Activated CD8-positive, alpha-beta memory T cell treated with anti-CD3 and anti-CD28 coated beads for 36 hours (primary cell): ENCODE measurements around the gene SLC38A5. TPM values are rescaled to one million over a fixed set of nuclear protein-coding genes. Genes with fewer than 3 reads are reported as not detected.
"Not testable (repeated sequence)": the region's sequence is repeated elsewhere in the genome, so short reads cannot be mapped to it uniquely, and the experiment has no call there.

Source experiments
- CTCF ChIA-PET: fragments of 350-600 bp; sonication (Branson Sonifier 250); formaldehyde crosslinking; loops from one replicate; lab custom pipeline; 2021; ENCODE audit warnings: antibody characterized with exemption; lab: Charles Lee
- POLR2A ChIA-PET: fragments of 350-600 bp; sonication (Branson Sonifier 250); formaldehyde crosslinking; loops from one replicate; lab custom pipeline; 2021; ENCODE audit warnings: antibody characterized with exemption; lab: Charles Lee
- total RNA-seq, 2 experiments: library from RNA; stranded (reverse); gene quantifications; one replicate each; pipeline ENCODE4 v1.2.3, GENCODE V29; 2021

SLC38A5 gene
- total RNA-seq, 2 experiments from 2014 or later = 180 to 191 TPM

DNA sequence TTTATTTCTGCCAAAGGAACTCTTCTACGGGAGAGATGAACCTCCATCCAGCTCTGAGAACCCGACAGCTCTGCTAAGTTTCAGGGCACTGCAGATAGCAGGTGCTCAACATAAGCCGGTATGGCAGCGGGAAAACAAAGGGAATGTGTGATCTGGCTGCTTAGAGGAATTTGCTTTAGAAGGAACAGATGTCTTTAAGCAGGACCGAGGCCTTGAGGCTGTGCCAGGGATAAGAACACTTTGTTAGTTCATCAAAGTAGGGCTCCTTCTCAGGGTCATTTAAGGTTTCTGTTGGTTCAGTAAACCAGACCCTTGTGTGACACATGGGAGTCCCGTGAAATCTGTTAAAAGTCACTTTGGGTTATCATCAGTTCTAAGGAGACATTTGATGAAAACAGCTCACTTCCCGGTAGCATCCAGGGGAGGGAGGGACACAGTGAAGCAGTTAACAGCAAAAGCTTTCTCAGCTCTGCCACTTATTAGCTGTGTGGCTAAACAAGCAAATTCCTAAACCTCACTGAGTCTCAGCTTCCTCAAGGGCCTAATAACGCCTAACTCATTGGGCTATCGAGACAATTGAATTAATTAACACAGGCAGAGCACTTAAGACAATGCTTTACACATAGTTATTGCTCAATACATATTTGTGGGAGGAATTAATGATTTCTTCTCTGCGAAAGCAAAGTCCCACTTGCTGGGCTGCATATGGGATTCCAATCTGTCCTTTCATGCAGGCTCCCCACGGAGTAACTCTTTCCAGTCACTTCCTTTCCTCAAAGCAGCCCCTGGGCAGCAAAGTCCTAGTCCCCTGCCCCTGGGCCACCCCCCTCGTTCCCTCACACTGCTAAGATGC lies 3.0 kb upstream of the SLC38A5 start:
- CTCF ChIA-PET = no interaction called here

DNA sequence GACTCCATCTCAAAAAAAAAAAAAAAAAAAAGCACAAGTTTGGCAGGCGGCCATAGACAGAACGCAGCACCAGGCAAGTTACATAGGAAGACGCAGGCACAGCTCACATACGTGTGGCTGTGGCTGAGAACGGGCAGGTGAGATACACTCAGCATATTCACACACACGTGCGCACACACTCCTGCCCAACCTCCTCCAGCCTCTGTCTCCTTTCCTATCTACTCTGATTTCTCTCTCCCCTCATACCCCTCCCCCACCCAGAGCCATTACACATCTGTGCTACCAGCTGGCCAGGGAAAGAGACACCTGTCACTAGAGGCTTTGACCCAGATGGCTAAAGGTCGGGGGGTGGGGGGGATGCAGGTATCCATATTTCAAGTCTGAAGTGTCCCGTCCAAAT lies 2.2 kb upstream of the SLC38A5 start:
- CTCF ChIA-PET = no interaction called here
- POLR2A ChIA-PET = no interaction called here

More for the DNA sequence above, 3.0 kb upstream of the SLC38A5 start:
- POLR2A ChIA-PET = no interaction called here

DNA sequence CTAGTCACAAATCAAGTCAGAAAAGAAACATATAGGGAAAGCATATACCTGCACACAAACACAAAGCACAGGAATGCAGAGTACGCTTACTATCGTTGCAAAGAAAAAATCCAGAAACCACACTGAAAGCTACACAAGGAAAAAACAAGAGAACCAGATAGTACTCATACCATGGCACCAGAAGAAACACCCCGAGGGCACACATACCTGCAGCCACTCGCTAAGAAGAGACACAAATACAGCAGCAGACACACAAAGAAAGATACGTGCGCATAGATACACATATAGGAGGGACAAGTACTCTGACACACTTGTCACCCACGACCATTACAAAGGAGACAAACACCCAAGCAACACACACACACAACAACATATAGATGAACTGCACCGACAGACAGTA lies 1.4 kb upstream of the SLC38A5 start:
- ChIA-PET POLR2A (no interaction called here), CTCF (no interaction called here)

DNA sequence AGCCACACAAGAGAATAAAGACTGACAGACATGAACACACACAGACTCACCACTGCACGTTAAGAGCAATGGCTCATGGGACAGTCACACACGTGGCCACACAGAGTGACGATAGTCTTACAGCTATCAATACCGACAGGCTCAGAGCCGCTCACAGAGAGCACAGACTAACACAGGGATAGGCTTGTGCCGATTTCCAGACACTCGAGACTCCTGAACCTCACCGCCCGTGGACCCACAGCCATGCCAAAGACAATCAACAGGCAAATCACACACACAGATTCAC lies 716 bp upstream of the SLC38A5 start:
- CTCF ChIA-PET = interaction anchor here (0.6 kb wide), 1 partner anchor 160 kb away, joined by 4 read pairs; no protein-coding TSS in a partner anchor
- POLR2A ChIA-PET = no interaction called here

DNA sequence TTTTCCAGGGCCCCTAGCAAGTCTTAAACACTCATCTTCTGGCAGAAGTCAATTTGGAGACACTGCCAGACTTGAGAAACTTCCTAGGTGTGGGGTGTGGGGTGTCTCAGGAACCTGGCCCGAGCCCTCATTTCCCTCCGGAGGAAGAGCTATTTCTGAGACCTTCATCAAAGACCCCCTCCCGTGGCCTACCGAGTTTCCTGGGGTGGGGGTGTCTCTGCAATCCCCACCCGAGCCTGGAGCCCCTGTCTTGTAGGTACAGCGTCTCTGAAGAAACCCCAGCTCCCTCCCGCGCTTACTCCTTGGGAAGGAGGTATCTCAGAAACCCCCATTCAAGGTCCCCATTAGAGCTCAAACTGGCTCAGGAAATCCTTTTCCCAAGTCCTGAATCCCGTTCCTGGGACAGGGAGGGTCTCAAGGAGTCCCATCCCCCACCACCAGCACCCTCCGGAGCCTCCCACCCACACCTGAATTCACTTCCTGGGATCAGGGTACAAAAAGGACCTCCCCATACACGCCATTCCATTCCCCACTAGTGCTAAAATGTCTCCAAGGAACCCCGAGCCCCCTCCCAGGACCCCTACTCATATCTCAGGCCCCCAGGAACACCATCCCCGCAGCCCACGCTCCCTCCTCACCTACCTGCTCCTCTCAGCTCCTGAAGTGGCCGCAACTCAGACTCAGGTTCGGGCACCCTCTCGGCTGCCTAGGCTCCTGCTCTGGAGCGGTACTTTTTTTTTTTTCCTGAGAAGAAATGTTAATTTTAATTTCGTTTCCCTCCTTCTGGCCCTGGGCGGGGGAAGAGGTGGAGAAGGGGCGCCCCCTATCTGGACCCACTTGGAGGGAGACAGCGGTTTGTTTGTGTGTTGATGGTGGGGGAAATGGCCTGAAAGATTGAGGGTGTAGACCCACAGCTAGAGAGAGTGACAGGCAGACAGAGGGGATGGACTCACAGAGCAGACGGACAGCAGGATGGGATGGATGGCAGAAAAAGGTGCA lies 1.1 kb downstream of the SLC38A5 start:
- CTCF ChIA-PET = interaction anchor here (1.4 kb wide), 1 partner anchor 387 kb away, joined by 3 read pairs; no protein-coding TSS in a partner anchor
- POLR2A ChIA-PET = interaction anchor here (0.7 to 1.1 kb wide), 2 partner anchors 12 to 53 kb away, joined by 3 to 4 read pairs; no protein-coding TSS in a partner anchor

DNA sequence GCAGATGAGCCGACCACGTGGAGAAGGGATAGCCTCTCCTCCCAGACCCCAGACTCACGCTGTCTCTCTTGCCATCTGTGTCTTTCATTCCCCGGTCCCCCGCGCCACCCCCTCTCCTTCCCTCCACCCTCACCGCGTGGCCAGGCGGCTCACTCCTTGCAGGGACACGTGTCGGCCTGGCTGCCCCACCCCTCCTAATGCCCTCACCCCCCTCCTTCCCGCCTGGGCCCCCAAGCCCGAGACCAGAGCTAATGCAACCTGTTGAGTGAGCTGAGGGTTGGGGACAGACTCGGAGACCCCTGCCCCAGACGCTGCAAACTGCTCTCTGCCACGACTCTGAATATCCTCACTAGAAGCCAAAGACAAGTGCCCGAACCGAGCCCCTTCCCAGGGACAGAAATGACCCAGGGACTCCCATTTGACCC lies 1.8 kb downstream of the SLC38A5 start:
- CTCF ChIA-PET = interaction anchor here (1.1 to 1.4 kb wide), 2 partner anchors 71 to 386 kb away, joined by 3 read pairs; partner anchors contain the start of gene TBC1D25
- POLR2A ChIA-PET = interaction anchor here (0.7 to 1.4 kb wide), 3 partner anchors 12 to 107 kb away, joined by 3 to 4 read pairs (median 3); no protein-coding TSS in a partner anchor

DNA sequence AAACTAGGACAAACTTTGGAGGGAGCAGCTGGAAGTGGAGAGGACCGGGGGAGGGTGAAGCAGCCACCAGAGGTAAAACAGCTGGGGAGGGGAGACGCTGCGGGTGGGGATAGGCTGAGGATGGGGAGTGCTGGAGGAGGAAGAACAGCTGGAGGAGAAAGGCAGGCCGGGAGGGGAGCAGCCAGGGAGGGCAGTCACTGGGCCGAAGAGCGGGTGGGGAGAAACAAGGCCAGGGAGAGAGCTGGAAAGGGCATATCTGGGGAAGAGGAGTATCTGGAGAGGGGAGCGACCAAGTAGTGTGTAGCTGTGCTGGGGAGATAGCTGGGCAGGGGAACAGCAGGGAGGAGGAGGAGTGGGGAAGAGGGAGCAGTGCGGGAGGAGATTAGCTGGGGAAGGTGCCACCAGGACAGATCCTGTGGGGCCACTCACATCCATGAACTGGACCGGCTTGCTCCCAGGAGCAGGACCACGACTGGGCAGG lies 2.7 kb downstream of the SLC38A5 start:
- POLR2A ChIA-PET = interaction anchor here (1.4 kb wide), 1 partner anchor 108 kb away, joined by 3 read pairs; no protein-coding TSS in a partner anchor
- CTCF ChIA-PET = interaction anchor here (1.0 to 1.1 kb wide), 2 partner anchors 37 to 72 kb away, joined by 3 read pairs; partner anchors contain the start of gene TBC1D25

DNA sequence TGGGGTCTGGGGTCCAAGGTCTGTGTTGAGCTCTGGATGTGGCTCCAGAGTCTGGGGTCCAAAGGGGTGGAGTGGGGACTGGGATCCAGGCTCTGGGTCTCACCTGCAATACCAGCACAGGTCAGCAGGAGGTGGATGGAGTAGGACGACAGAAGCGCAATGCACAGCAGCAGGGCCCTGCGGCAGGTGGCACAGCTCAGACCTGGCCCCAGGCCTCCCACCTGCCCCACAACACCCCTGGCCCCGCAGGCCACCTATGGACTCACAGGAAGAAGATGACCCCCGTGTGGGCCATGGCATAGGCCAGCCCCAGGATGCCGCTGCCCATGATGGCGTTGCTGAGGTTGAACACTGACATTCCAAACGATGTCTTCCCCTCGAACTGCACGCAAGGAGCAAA lies 3.4 kb downstream of the SLC38A5 start:
- POLR2A ChIA-PET = interaction anchor here (1.4 kb wide), 1 partner anchor 108 kb away, joined by 3 read pairs; no protein-coding TSS in a partner anchor

DNA sequence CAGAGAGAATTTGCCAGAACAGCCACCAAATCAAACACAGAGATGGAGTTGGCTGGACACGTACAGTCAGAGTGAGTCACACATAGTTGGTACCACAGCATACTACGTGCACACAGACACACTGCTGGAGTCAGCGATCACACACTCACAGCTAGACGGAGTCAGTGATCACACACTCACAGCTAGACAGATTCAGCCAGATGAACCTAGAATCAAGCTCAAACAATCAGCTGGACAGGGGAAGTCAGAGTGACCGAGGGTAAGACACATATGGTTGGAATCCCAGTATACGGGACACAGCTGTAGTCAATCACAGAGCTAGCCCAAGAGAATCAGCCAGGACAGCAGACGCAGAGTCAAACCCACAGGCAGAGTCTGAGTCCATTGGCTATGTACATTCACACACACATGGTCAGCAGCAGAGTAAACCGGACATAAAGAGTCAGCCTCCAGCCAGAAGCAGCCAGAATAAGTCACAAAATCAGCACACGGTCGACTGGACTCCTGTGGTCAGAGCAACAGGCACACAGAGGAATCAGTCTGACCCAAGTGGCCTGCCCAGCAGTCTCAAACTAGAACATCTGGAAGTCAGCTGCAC lies 4.6 kb downstream of the SLC38A5 start:
- ChIA-PET CTCF (no interaction called here), POLR2A (interaction anchor here (0.7 kb wide), 1 partner anchor 891 kb away, joined by 5 read pairs; no protein-coding TSS in a partner anchor)

More for the DNA sequence above, 3.4 kb downstream of the SLC38A5 start:
- CTCF ChIA-PET = no interaction called here

DNA sequence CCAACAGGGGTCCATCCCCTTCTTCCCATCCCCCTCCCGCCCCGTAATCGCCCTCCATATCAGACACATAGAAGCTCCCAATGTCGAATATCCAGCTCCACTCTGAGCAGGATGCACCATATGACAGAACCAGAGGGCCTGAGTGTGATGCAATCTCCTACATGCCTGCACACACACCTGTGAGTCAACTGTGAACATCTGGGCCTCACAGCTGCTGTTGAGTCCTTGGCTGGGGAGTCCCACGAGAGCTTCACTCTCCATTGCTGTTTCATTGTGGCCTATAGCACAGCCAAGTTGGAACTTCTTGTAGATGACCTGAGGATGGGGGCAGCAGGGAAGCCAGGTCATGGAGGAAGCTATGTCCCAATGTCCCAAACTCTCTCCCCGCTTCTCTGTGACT lies 8.2 kb downstream of the SLC38A5 start:
- ChIA-PET POLR2A (interaction anchor here (0.6 kb wide), 1 partner anchor 653 kb away, joined by 5 read pairs; no protein-coding TSS in a partner anchor), CTCF (no interaction called here)

DNA sequence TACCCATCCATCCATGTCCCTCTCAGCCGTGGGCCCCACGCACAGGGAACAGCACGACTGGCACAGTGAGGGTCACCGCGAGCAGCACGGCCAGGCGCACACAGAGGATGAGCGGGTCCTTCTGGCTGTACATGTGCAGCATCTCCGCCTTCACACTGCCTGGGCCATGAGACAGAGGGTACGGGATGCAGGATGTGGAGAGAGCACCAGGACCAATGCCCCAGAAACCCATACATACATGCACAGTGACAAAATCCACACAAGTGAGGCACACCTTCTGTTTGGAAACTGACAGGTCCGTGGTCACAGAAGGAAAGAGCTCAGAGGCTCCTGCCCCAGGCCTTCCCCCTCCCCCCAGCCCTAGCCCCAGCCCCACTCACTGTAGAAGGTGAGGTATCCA lies 9.5 kb downstream of the SLC38A5 start:
- ChIA-PET POLR2A (no interaction called here), CTCF (no interaction called here)

DNA sequence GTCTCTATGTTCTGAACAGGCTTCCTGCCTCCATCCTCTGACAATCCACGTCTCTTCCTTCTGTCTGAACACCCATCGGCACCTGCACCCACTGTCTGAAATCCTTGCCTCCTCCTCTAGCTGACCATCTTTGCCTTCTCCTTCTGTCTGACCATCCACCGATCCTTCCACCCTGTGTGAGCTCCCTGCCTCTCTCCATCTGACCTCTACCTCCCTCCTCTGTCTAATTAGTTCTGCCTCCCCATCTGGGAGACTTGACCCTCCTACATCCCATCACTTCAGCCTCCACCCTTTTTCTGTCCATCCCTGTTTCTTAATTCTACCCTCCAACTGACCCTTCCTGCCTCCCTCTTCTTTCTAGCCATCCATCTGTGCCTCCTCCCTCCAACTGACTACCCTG lies 10.0 kb downstream of the SLC38A5 start:
- CTCF ChIA-PET = no interaction called here
- POLR2A ChIA-PET = no interaction called here

DNA sequence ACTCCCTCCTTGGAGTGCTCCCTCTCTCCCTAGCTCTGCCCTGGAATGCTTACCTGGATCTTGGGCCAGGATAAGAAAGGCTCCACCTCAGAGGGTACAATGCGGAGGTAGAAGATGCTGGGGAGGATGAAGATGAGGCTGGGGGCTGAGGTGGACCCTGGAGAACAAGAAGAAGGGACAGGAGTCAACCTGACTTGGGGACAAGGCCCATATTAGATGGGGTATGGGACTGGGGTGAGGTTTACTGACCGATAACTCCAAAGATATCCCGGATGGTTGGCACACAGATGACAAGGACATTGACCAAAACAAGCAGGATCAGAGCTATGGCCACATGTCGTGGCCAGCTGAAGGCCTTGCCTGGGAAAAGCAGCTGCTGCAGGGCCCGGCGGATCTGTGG lies 10.6 kb downstream of the SLC38A5 start:
- CTCF ChIA-PET = no interaction called here

DNA sequence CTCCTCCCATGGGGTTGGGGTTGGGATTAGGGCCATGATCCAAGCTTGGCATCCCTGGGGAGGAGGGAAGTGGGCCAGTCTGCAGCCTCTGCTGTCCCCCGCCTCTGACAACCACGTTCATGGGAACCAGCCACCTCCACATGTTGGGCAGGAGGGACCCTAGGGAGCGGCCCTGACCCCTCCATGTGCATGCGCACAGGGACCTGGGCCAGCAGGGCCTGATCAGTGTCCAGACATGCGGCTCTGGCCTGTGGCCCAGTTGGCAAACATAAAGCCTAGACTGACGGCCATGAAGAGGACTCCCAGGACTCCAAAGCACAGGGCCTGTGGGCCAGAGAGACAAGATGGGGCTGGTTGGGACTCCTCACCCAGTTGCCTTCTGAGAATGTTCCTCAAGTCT lies 11.3 kb downstream of the SLC38A5 start:
- CTCF ChIA-PET = no interaction called here

More for the DNA sequence above, 10.6 kb downstream of the SLC38A5 start:
- POLR2A ChIA-PET = interaction anchor here (0.7 kb wide), 1 partner anchor 21 kb away, joined by 3 read pairs; no protein-coding TSS in a partner anchor

DNA sequence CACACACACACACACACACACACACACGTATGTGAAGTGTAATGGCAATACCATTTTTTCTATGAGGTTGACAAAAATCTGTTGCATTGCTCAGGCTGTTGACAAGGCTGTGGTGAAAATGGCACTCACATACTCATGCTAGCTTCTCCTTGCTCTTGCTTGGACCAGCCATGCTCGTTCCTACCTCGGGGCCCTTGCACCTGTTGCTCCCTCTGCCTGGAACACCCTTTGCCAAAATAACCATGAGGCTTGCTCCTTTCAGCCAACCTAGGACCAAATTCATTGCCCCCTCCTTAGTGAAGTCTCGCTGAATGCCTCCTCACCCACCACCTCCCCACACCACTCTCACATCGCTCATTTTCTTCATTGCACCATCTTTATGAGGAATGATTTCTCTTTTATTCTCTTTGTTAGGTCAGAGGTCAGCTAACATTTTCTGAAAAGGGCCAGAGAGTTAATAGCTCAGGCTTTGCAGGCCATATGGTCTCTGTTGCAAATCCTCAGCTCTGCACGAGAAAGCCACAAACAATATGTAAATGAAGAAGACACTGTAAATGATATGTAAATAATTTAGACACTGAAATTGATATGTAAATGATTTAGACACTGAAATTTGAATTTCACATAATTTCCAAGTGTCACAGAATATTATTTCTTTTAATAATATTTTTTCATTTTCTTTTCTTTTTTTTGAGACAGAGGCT lies 13.3 kb downstream of the SLC38A5 start:
- CTCF ChIA-PET = no interaction called here
- POLR2A ChIA-PET = no interaction called here

More for the DNA sequence above, 11.3 kb downstream of the SLC38A5 start:
- POLR2A ChIA-PET = no interaction called here

DNA sequence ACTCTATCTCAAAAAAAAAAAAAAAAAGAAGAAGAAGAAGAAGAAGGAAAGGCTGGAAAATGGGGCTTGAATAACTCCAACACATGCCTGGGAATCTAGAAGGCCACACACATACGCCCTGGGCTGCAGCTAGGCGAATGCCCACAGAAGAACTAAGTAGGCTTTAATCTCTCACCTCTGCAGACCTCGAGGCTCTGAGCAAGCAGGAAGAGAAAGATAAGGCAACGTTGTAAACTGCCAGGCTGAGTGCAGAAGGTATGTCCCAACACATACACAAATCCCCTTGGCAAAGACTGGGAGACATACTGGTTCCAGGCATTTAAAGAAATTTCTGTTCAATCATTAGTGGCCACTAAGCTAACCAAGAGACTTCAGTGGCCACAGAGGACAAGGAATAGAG lies 18.4 kb downstream of the SLC38A5 start:
- ChIA-PET POLR2A (no interaction called here), CTCF (no interaction called here)

DNA sequence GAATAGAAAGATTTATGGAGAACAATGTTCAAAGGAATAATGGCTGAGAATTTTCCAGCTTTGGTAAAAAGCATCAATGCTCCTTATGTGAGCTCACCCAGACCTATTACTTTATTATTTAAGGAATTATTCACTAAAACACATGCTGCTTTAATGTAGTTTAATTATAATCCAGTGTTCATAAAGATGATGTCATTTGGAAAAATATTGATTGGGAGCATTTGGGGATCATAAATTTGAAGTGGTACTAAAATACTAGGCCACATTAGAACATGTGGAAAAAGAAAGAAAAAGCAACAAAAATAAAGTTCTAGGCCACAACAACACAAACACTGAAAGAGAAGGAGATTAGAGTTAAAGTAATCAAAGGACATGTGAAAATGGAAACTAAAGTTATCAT lies 20.0 kb downstream of the SLC38A5 start:
- CTCF ChIA-PET = no interaction called here
- POLR2A ChIA-PET = no interaction called here

DNA sequence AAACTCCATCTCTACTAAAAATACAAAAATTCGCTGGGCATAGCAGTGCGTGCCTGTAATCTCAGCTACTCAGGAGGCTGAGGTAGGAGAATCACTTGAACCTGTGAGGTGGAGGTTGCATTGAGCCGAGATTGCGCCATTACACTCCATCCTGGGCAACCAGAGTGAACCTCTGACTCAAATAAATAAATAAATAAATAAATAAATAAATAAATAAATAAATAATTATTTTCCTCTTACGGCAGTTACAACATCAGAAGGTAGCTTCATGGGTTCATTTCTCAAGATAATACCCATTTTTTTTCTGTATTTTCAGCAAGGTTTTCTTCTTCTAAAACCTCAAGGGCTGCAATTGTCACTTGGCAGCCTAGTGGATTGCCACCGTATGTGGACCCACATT lies 22.9 kb downstream of the SLC38A5 start:
- POLR2A ChIA-PET, CTCF ChIA-PET: not testable (repeated sequence)
